ENCODE data around the gene TSPAN4. TPM values are rescaled to one million over a fixed set of nuclear protein-coding genes. Genes with fewer than 3 reads are reported as not detected.

Gene TSPAN4
- total and polyA plus RNA-seq, 4 donors = 16.5 to 38.1 (median 30.4) TPM

DNA sequence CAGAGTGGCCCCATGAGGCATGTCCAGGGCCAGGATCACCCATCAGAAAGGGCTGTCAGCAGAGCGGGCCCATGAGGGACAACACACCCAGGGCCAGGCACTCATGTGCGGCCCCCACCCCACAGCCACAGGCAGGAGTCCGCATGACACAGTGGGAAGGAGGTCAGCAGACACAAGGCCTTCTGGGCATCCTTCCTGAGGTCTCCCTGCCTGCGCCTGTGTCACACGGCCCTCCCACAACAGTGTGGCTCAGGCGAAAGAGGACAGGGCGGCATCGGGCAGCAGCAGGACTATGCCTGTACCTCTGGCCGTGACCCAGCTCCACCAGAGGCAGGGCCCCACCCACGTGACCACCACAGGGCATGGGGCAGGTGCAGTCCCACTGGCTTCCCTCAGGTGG lies 40.9 kb downstream of the TSPAN4 start:
- DNase-seq (ENCODE audit: low spot score) = no peak
- no peak overlapping the region for H3K9ac ChIP-seq (ENCODE audit: low read depth in 1 of 2, low read length in 2 of 2)
- 93% methylated on average over 10 of the region's 10 CpGs for WGBS
- H3K27me3 ChIP-seq (ENCODE audit: control insufficient read depth in 4 of 4, insufficient read depth in 4 of 4, low read length in 3 of 4) = no peaks in the 10 kb centered on the region
- H3K27ac ChIP-seq (ENCODE audit: low read depth in 1 of 2, low read length in 2 of 2) = no peak overlapping the region
- H3K4me3 ChIP-seq (ENCODE audit: low read depth in 1 of 3, low read length in 3 of 3) = no peak overlapping the region
- TF ChIP-seq NR2F2 (IDR thresholded peaks at IDR 0.05) (no peak), GABPA (IDR thresholded peaks at IDR 0.05 in 1 of 2, conservative IDR thresholded peaks at IDR 0.05 in 1 of 2) (no peak), REST (IDR thresholded peaks at IDR 0.05) (no peak), FOXA1 (IDR thresholded peaks at IDR 0.05) (no peak), CTCF (IDR thresholded peaks at IDR 0.05; ENCODE audit: low read depth, low read length, missing input control) (no peak), RXRA (IDR thresholded peaks at IDR 0.05) (no peak), ATF3 (IDR thresholded peaks at IDR 0.05) (no peak), HNF4G (IDR thresholded peaks at IDR 0.05) (no peak), EGR1 (IDR thresholded peaks at IDR 0.05; ENCODE audit: low read depth in 2 of 2) (no peak), JUND (IDR thresholded peaks at IDR 0.05) (no peak), TAF1 (conservative IDR thresholded peaks at IDR 0.05) (no peak), SP1 (IDR thresholded peaks at IDR 0.05) (no peak), HNF4A (conservative IDR thresholded peaks at IDR 0.05) (no peak), RAD21 (IDR thresholded peaks at IDR 0.05) (no peak), FOXA2 (IDR thresholded peaks at IDR 0.05) (no peak)
- TF ChIP-seq, protein P1, sequence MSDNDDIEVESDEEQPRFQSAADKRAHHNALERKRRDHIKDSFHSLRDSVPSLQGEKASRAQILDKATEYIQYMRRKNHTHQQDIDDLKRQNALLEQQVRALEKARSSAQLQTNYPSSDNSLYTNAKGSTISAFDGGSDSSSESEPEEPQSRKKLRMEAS (IDR thresholded peaks at IDR 0.05) = no peak
- TF ChIP-seq, protein P2, sequence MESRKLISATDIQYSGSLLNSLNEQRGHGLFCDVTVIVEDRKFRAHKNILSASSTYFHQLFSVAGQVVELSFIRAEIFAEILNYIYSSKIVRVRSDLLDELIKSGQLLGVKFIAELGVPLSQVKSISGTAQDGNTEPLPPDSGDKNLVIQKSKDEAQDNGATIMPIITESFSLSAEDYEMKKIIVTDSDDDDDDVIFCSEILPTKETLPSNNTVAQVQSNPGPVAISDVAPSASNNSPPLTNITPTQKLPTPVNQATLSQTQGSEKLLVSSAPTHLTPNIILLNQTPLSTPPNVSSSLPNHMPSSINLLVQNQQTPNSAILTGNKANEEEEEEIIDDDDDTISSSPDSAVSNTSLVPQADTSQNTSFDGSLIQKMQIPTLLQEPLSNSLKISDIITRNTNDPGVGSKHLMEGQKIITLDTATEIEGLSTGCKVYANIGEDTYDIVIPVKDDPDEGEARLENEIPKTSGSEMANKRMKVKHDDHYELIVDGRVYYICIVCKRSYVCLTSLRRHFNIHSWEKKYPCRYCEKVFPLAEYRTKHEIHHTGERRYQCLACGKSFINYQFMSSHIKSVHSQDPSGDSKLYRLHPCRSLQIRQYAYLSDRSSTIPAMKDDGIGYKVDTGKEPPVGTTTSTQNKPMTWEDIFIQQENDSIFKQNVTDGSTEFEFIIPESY (IDR thresholded peaks at IDR 0.05) = no peak
- H3K4me1 ChIP-seq (ENCODE audit: control insufficient read depth in 4 of 4, insufficient read depth in 4 of 4, low read length in 3 of 4) = no peaks in the 10 kb centered on the region
- peaks cover 8 to 43% (median 14%) of the 10 kb centered on the region in 4 donors for H3K36me3 ChIP-seq (ENCODE audit: control insufficient read depth in 4 of 4, insufficient read depth in 3 of 4, low read depth in 1 of 4, low read length in 3 of 4)
- no peaks in the 10 kb centered on the region for H3K9me3 ChIP-seq (ENCODE audit: control insufficient read depth in 4 of 4, low read length in 3 of 4)
